CD4-positive, CD25-positive, alpha-beta regulatory T cell (primary cell): ENCODE results near the gene ATP6V1B1. TPM values are rescaled to one million over a fixed set of nuclear protein-coding genes. Genes with fewer than 3 reads are reported as not detected.
A peak's percentile ranks its signal among the peaks of the same experiment; 100 is the strongest.

ENCODE experiments used
- ATAC-seq, 2 donors: fragments of 150-1000 bp; cut with Tn5 transposase; one replicate each; pipeline ENCODE4 v1.10.0; 2021; ENCODE audit warnings: low read depth in 2 of 2, moderate number of reproducible peaks in 2 of 2, moderate library complexity in 1 of 2
- DNase-seq, 3 donors: peaks; one replicate each; pipeline versions ENCODE4 v3.0.0 to v3.0.0-alpha.2; 2012 to 2022; ENCODE audit warnings: mixed read lengths in 1 of 3
- H3K27ac ChIP-seq: one replicate; pipeline ENCODE4 v1.7.0; 2013; ENCODE audit warnings: mild to moderate bottlenecking, low read length; ENCODE audit not compliant: insufficient read depth, poor library complexity, severe bottlenecking
- H3K27me3 ChIP-seq: one replicate; pipeline ENCODE4 v1.7.0; 2013; ENCODE audit warnings: low read length; ENCODE audit not compliant: control insufficient read depth, insufficient read depth
- H3K36me3 ChIP-seq: one replicate; pipeline ENCODE4 v1.7.0; 2013; ENCODE audit warnings: mild to moderate bottlenecking, low read length, moderate library complexity; ENCODE audit not compliant: control insufficient read depth, insufficient read depth
- H3K4me1 ChIP-seq: 2 replicates; pipeline ENCODE4 v1.7.0; 2013; ENCODE audit warnings: mild to moderate bottlenecking, low read length; ENCODE audit not compliant: insufficient read depth, control insufficient read depth, poor library complexity, severe bottlenecking
- H3K4me3 ChIP-seq: one replicate; pipeline ENCODE4 v1.7.0; 2013; ENCODE audit warnings: low read depth, mild to moderate bottlenecking, low read length, moderate library complexity
- H3K9me3 ChIP-seq, 2 experiments: 1 replicate in 1 of 2; 2 replicates in 1 of 2; pipeline ENCODE4 v1.7.0; 2013; ENCODE audit warnings: low read length in 2 of 2, mild to moderate bottlenecking in 1 of 2, moderate library complexity in 1 of 2; ENCODE audit not compliant: control insufficient read depth in 2 of 2
- H3K27ac Mint-ChIP-seq, 3 donors: one replicate each; pipeline ENCODE4 v1.8.0; 2020 to 2022; ENCODE audit warnings: mild to moderate bottlenecking in 3 of 3, mixed read lengths in 3 of 3, moderate library complexity in 2 of 3
- H3K27me3 Mint-ChIP-seq: one replicate; pipeline ENCODE4 v1.8.0; 2022; ENCODE audit warnings: mild to moderate bottlenecking, mixed read lengths
- H3K36me3 Mint-ChIP-seq: one replicate; pipeline ENCODE4 v1.8.0; 2020; ENCODE audit warnings: mixed read lengths
- H3K4me1 Mint-ChIP-seq, 4 donors: one replicate each; pipeline ENCODE4 v1.8.0; 2020 to 2022; ENCODE audit warnings: mixed read lengths in 4 of 4, mild to moderate bottlenecking in 1 of 4
- H3K4me3 Mint-ChIP-seq, 4 donors: one replicate each; pipeline ENCODE4 v1.8.0; 2020 to 2022; ENCODE audit warnings: mild to moderate bottlenecking in 4 of 4, mixed read lengths in 4 of 4, moderate library complexity in 3 of 4
- H3K9me3 Mint-ChIP-seq, 7 donors: one replicate each; pipeline ENCODE4 v1.8.0; 2020 to 2022; ENCODE audit warnings: mixed read lengths in 7 of 7, mild to moderate bottlenecking in 3 of 7, moderate library complexity in 2 of 7
- polyA plus RNA-seq, 4 donors: library from polyadenylated mRNA; unstranded; fragments of 300-500 nt; fragmentation: Illumina TruSeq; gene quantifications; one replicate each; pipeline ENCODE4 v1.2.3, GENCODE V29; 2021
- total RNA-seq: library from RNA; stranded (reverse); gene quantifications from one replicate; pipeline ENCODE4 v1.2.3, GENCODE V29; 2022

ATP6V1B1 gene
- total and polyA plus RNA-seq, 5 donors from 2014 or later: not detected

- no peaks in the 10 kb centered on the region for H3K36me3 ChIP-seq
- H3K9me3 ChIP-seq: no peaks in the 10 kb centered on the region
- Mint-ChIP-seq H3K27ac (no peak overlapping the region), H3K9me3 (peaks cover 0 to 6% (median 0%) of the 10 kb centered on the region in 7 donors), H3K4me1 (peaks cover 7 to 47% (median 12%) of the 10 kb centered on the region in 4 donors), H3K27me3 (peaks cover 96% of the 10 kb centered on the region), H3K4me3 (no peak overlapping the region), H3K36me3 (no peaks in the 10 kb centered on the region)
- H3K4me3 ChIP-seq: no peak overlapping the region
- peaks cover 11% of the 10 kb centered on the region for H3K4me1 ChIP-seq
- DNase-seq: no peak
- H3K27ac ChIP-seq: no peak overlapping the region
- ATAC-seq: no peak
- H3K27me3 ChIP-seq: peaks cover 48% of the 10 kb centered on the region
Observed at GRCh38 chr2:70903171-70903570, 32.5 kb upstream of the ATP6V1B1 start.

GRCh38 chr2:70903641-70904340 is 31.9 kb upstream of the ATP6V1B1 start:
- H3K4me1 Mint-ChIP-seq: peaks cover 7 to 45% (median 12%) of the 10 kb centered on the region in 4 donors
- H3K9me3 ChIP-seq: no peaks in the 10 kb centered on the region
- H3K4me3 Mint-ChIP-seq: no peak overlapping the region
- H3K4me3 ChIP-seq: no peak overlapping the region
- no peaks in the 10 kb centered on the region for H3K36me3 ChIP-seq
- no peak for ATAC-seq
- peaks cover 96% of the 10 kb centered on the region for H3K27me3 Mint-ChIP-seq
- DNase-seq: no peak
- H3K4me1 ChIP-seq: peaks cover 11% of the 10 kb centered on the region
- no peak overlapping the region for H3K27ac Mint-ChIP-seq
- no peak overlapping the region for H3K27ac ChIP-seq
- peaks cover 49% of the 10 kb centered on the region for H3K27me3 ChIP-seq
- H3K9me3 Mint-ChIP-seq: peaks cover 0 to 6% (median 0%) of the 10 kb centered on the region in 7 donors
- H3K36me3 Mint-ChIP-seq: no peaks in the 10 kb centered on the region

DNA sequence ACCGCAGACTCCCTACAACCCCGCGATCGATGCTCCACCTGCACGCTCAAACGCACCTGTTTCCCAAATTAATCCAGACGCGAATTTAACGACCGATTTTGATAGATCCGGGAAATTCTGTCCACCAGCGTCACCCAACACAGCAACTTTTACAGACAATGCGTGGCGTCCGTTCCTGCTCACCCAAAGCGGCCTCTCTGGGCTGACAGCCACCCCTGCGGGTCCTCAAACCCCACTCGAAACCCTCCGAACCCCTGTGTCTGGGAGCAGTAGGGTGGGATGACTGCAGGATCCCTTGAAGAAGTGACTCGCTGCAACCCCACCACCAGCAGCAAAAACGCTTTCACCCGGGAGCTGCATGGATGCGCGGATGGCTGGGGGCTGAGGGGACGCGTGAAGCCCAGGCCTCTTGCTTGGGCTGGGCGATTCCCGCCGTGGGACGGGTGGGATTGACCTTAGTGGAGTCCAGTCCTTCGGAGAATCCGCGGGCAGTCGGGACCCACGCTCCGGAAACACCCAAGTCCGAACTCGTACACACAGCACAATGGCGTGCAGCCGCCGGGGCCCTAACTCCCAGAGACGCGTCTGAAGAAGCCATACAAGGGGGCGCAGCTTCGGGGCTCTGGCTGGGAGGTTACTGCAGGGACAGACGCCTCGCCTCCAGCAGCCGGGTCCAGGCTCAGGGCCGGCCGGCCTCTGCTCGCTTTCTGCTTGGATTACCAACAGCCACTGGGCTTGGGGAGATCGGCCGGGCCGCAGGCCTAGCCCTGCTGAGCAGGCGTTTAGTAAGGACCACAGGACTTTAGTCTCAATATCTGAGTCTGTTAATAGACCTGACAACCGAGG is 31.1 kb upstream of the ATP6V1B1 start:
- H3K36me3 ChIP-seq: no peaks in the 10 kb centered on the region
- no peaks in the 10 kb centered on the region for H3K36me3 Mint-ChIP-seq
- ATAC-seq: no peak
- H3K27me3 Mint-ChIP-seq: peaks cover 90% of the 10 kb centered on the region
- H3K4me3 ChIP-seq: no peak overlapping the region
- H3K4me1 Mint-ChIP-seq: peaks cover 6 to 38% (median 8%) of the 10 kb centered on the region in 4 donors
- H3K27ac ChIP-seq: no peak overlapping the region
- no peak overlapping the region for H3K27ac Mint-ChIP-seq
- peaks cover 0 to 6% (median 0%) of the 10 kb centered on the region in 7 donors for H3K9me3 Mint-ChIP-seq
- H3K27me3 ChIP-seq: peaks cover 44% of the 10 kb centered on the region
- no peak for DNase-seq
- no peaks in the 10 kb centered on the region for H3K9me3 ChIP-seq
- H3K4me1 ChIP-seq: peaks cover 11% of the 10 kb centered on the region
- no peak overlapping the region for H3K4me3 Mint-ChIP-seq

GRCh38 chr2:70905443-70906421 is 30.0 kb upstream of the ATP6V1B1 start:
- no peaks in the 10 kb centered on the region for H3K9me3 ChIP-seq
- Mint-ChIP-seq H3K9me3 (peaks cover 0 to 6% (median 0%) of the 10 kb centered on the region in 7 donors), H3K4me1 (peaks cover 6 to 36% (median 8%) of the 10 kb centered on the region in 4 donors), H3K27ac (no peak overlapping the region), H3K4me3 (peak overlapping the region in 1 of 4 donors; percentile 21), H3K27me3 (peaks cover 90% of the 10 kb centered on the region), H3K36me3 (no peaks in the 10 kb centered on the region)
- no peak overlapping the region for H3K4me3 ChIP-seq
- no peak for ATAC-seq
- no peaks in the 10 kb centered on the region for H3K36me3 ChIP-seq
- DNase-seq: no peak
- H3K27me3 ChIP-seq: peaks cover 44% of the 10 kb centered on the region
- peaks cover 11% of the 10 kb centered on the region for H3K4me1 ChIP-seq
- H3K27ac ChIP-seq: no peak overlapping the region

GRCh38 chr2:70906439-70907005 is 29.2 kb upstream of the ATP6V1B1 start:
- no peaks in the 10 kb centered on the region for H3K9me3 ChIP-seq
- no peaks in the 10 kb centered on the region for H3K36me3 ChIP-seq
- H3K27me3 Mint-ChIP-seq: peaks cover 90% of the 10 kb centered on the region
- H3K4me1 ChIP-seq: peaks cover 8% of the 10 kb centered on the region
- peaks cover 0 to 4% (median 0%) of the 10 kb centered on the region in 7 donors for H3K9me3 Mint-ChIP-seq
- H3K27ac ChIP-seq: no peak overlapping the region
- no peaks in the 10 kb centered on the region for H3K36me3 Mint-ChIP-seq
- ATAC-seq (no peak), DNase-seq (no peak)
- H3K27ac Mint-ChIP-seq: no peak overlapping the region
- peaks cover 4 to 29% (median 8%) of the 10 kb centered on the region in 4 donors for H3K4me1 Mint-ChIP-seq
- peaks cover 48% of the 10 kb centered on the region for H3K27me3 ChIP-seq
- H3K4me3 ChIP-seq: no peak overlapping the region
- H3K4me3 Mint-ChIP-seq: peak overlapping the region in 1 of 4 donors; percentile 77

DNA sequence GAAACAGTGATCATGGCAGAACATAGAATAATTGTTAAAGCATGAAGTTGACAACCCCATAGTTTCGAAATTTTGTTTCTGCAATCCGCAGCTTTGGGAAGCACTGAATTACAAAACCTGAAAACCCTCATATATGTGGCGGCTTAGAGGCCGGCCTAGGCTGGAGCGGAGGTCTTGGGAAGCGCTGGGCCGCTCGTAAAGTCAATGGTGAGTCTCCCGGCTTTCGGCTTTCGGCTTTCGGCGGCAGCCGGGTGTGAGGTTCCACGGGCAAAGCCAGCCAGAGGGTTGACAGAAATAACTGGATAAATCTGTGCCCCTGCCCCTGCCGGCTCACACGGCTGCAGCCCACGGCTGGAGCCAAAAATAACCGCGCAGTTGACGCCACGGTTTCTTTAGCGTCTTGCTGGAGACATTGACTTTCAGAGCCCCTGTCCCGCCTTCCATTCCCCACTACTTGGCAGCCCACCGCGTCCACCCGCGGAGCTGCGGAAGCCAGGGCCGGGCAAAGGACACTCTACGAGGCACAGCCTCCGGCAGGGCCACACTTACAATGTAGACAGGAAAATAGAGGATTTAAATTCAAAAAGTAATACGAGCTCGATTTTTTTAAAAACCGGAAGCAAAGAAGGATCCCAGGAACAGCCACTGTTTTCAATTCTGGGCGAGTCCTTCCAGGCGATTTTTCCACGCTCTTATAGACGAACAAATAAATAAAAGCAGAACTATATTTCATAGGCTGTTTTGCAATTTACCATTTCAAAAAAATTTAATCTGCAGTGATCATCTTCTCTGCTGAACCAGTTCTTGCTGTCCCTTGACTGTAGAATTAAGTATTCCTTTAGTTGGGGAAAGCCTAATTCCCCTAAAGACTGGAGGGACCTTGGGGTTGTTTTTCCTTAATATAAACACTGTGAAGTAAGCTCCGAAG is 28.3 kb upstream of the ATP6V1B1 start:
- Mint-ChIP-seq H3K27me3 (peaks cover 90% of the 10 kb centered on the region), H3K9me3 (peaks cover 0 to 4% (median 0%) of the 10 kb centered on the region in 7 donors), H3K4me3 (peak overlapping the region in 2 of 4 donors; percentile 71 to 77), H3K4me1 (peaks cover 4 to 22% (median 8%) of the 10 kb centered on the region in 4 donors), H3K27ac (no peak overlapping the region), H3K36me3 (peaks cover 3% of the 10 kb centered on the region)
- H3K4me1 ChIP-seq: peaks cover 8% of the 10 kb centered on the region
- H3K36me3 ChIP-seq: no peaks in the 10 kb centered on the region
- H3K27me3 ChIP-seq: peaks cover 46% of the 10 kb centered on the region
- DNase-seq (no peak), ATAC-seq (no peak)
- H3K4me3 ChIP-seq: no peak overlapping the region
- no peaks in the 10 kb centered on the region for H3K9me3 ChIP-seq
- H3K27ac ChIP-seq: no peak overlapping the region
